Measurements from ENCODE around the gene NUP35.

Gene NUP35

GRCh38 chr2:183195998-183196409, 71.8 kb downstream of the NUP35 start:
- Histone ChIP-seq H3K27me3 (no peaks in the 10 kb centered on the region), H3K4me3 (ENCODE audit: low read depth in 1 of 2, low read length in 1 of 2) (no peak overlapping the region), H3K4me1 (ENCODE audit: control insufficient read depth in 1 of 2, insufficient read depth in 1 of 2, low read depth in 1 of 2, low read length in 1 of 2) (no peaks in the 10 kb centered on the region), H3K9me3 (no peaks in the 10 kb centered on the region), H3K36me3 (no peaks in the 10 kb centered on the region), H3K27ac (no peak overlapping the region)
- no peak for TF ChIP-seq CTCF (IDR thresholded peaks at IDR 0.05)

DNA sequence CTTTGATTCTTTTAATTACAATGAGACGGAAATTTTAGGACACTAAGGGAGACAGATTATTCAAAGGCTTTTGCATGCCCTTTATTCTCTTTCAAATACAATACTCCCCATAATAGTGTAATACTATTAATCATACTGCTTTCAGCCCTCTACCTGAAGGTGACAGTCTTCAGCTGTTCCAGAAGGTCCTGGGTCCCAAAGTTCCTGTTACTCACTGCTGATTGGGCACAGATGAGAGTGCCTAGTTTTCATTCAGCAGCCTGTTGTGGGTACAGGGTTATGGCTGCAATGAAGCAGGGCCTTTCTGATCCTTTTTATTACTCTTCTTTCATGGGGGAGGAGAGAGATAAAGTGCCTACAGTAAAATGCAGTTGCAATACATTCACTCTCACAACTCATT, 80.2 kb downstream of the NUP35 start:
- no peaks in the 10 kb centered on the region for H3K36me3 ChIP-seq
- no peaks in the 10 kb centered on the region for H3K27me3 ChIP-seq
- no peaks in the 10 kb centered on the region for H3K9me3 ChIP-seq
- no peak overlapping the region for H3K4me3 ChIP-seq (ENCODE audit: low read depth in 1 of 2, low read length in 1 of 2)
- no peak overlapping the region for H3K27ac ChIP-seq
- H3K4me1 ChIP-seq (ENCODE audit: control insufficient read depth in 1 of 2, insufficient read depth in 1 of 2, low read depth in 1 of 2, low read length in 1 of 2), result no peaks in the 10 kb centered on the region
- no peak for TF ChIP-seq CTCF (IDR thresholded peaks at IDR 0.05)

DNA sequence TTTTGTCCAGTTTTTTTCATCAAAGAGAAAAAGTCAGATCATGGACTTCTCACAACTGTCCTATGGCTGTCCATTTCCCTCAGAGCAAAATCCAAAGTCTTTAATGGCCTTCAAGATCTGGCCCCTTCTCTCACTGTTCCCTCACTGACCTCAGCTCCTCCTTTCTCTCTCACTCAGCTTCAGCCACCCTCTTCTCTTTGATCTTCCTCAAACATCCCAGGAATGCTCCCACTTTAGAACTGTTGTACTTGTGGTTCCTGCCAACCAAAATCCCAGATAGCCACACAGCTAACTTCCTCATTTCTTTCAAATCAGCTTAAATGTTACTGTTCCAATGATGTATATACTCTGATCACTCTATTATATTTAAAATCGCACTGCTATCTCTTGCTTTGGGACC, 82.9 kb downstream of the NUP35 start:
- Histone ChIP-seq H3K9me3 (no peaks in the 10 kb centered on the region), H3K27me3 (no peaks in the 10 kb centered on the region), H3K36me3 (no peaks in the 10 kb centered on the region), H3K27ac (no peak overlapping the region), H3K4me1 (ENCODE audit: control insufficient read depth in 1 of 2, insufficient read depth in 1 of 2, low read depth in 1 of 2, low read length in 1 of 2) (no peaks in the 10 kb centered on the region), H3K4me3 (ENCODE audit: low read depth in 1 of 2, low read length in 1 of 2) (no peak overlapping the region)
- no peak for TF ChIP-seq CTCF (IDR thresholded peaks at IDR 0.05)

DNA sequence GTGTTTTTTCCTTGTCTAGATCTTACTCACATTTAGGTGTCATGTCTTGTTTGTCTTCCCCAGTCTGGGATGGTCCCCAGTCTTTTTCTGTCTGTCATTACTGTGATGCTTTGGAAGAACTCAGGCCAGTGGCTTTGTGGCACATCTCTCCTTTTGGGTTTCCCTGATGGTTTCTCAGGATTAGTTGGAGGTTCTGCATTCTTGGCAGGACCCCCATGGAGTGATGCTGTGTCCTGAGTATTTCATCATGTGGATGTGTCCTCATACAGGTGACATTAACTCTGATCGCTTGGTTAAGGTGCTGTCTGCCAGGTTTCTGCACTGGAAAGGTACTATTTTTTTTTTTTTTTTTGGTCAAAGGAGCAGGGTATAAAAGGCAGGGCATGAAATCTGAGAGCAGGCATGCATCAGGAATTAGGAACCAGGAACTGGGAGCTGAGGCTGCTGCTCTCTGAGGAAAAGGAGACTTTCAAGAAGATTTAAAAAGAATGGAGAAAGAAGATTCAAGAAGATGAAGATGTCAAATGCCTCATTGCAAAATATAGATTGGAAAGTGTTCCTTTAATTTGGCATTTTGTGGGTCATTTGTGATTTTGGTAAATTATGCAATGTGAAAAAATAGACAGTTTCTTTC, 85.3 kb downstream of the NUP35 start:
- no peak overlapping the region for H3K27ac ChIP-seq
- no peak overlapping the region for H3K4me3 ChIP-seq (ENCODE audit: low read depth in 1 of 2, low read length in 1 of 2)
- H3K4me1 ChIP-seq (ENCODE audit: control insufficient read depth in 1 of 2, insufficient read depth in 1 of 2, low read depth in 1 of 2, low read length in 1 of 2), result no peaks in the 10 kb centered on the region
- H3K36me3 ChIP-seq, result no peaks in the 10 kb centered on the region
- H3K27me3 ChIP-seq, result no peaks in the 10 kb centered on the region
- H3K9me3 ChIP-seq, result no peaks in the 10 kb centered on the region
- no peak for TF ChIP-seq CTCF (IDR thresholded peaks at IDR 0.05)

Data from neutrophil (primary cell).